Fibroblast of lung (primary cell): Measurements from ENCODE around the gene SOX12. TPM values are rescaled to one million over a fixed set of nuclear protein-coding genes. Genes with fewer than 3 reads are reported as not detected.

Experiments
- DNase-seq, 2 donors: peaks; one replicate each; pipeline versions ENCODE4 v3.0.0 to v3.0.0-alpha.2; 2010; ENCODE audit warnings: low read depth in 2 of 2
- H2AFZ ChIP-seq: 2 replicates; pipeline ENCODE4 v1.5.1; 2012; ENCODE audit warnings: low read length, control low read depth, inconsistent platforms
- H3K27ac ChIP-seq: 2 replicates; pipeline ENCODE4 v1.5.1; 2011; ENCODE audit warnings: low read length, control low read depth; ENCODE audit not compliant: insufficient read depth
- H3K27me3 ChIP-seq: 2 replicates; pipeline ENCODE4 v1.5.1; 2011; ENCODE audit warnings: mild to moderate bottlenecking, low read length; ENCODE audit not compliant: control insufficient read depth, insufficient read depth
- H3K36me3 ChIP-seq: 2 replicates; pipeline ENCODE4 v1.5.1; 2011; ENCODE audit warnings: low read length; ENCODE audit not compliant: control insufficient read depth, insufficient read depth
- H3K4me1 ChIP-seq: 2 replicates; pipeline ENCODE4 v1.5.1; 2011; ENCODE audit warnings: low read length; ENCODE audit not compliant: control insufficient read depth, insufficient read depth; ENCODE audit errors: extremely low read depth
- H3K4me2 ChIP-seq: 2 replicates; pipeline ENCODE4 v1.5.1; 2011; ENCODE audit warnings: low read length, control low read depth; ENCODE audit not compliant: insufficient read depth; ENCODE audit errors: extremely low read depth
- H3K4me3 ChIP-seq, 4 experiments: fragments of 200-600 bp in 1 of 4; sonication (generic) in 1 of 4; replicated peaks in 1 of 4; 2 replicates each; pipeline ENCODE4 v1.5.1; 2011 to 2016; ENCODE audit warnings: low read length in 4 of 4, low read depth in 3 of 4, mild to moderate bottlenecking in 3 of 4, control low read depth in 2 of 4, inconsistent platforms in 1 of 4, mixed read lengths in 1 of 4; ENCODE audit not compliant: insufficient read depth in 1 of 4; ENCODE audit errors: control extremely low read depth in 1 of 4
- H3K79me2 ChIP-seq: 2 replicates; pipeline ENCODE4 v1.5.1; 2012; ENCODE audit warnings: mild to moderate bottlenecking, low read length, inconsistent platforms; ENCODE audit not compliant: control insufficient read depth, insufficient read depth
- H3K9ac ChIP-seq: 2 replicates; pipeline ENCODE4 v1.5.1; 2011; ENCODE audit warnings: mild to moderate bottlenecking, low read length, control low read depth; ENCODE audit not compliant: insufficient read depth
- H3K9me3 ChIP-seq: 2 replicates; pipeline ENCODE4 v1.5.1; 2012; ENCODE audit warnings: low read depth, low read length; ENCODE audit not compliant: control insufficient read depth, insufficient read depth
- H4K20me1 ChIP-seq: 2 replicates; pipeline ENCODE4 v1.5.1; 2011; ENCODE audit warnings: low read length; ENCODE audit not compliant: control insufficient read depth, insufficient read depth; ENCODE audit errors: extremely low read depth
- EZH2 ChIP-seq: IDR thresholded peaks from 2 replicates; pipeline ENCODE4 v1.5.1; 2012; ENCODE audit warnings: low read length, control low read depth, mild to moderate bottlenecking; ENCODE audit errors: missing control alignments
- polyA plus RNA-seq, 2 donors: library from polyadenylated mRNA; depleted of rRNA in 1 of 2; stranded (reverse) in 1 of 2; unstranded in 1 of 2; fragments of >200 nt; gene quantifications; 2 replicates each; pipeline ENCODE4 v1.2.1, GENCODE V29; 2011 to 2012; ENCODE audit warnings: missing spikeins in 1 of 2
- total RNA-seq: library from RNA; depleted of rRNA; stranded (reverse); fragments of >200 nt; gene quantifications from 2 replicates; pipeline ENCODE4 v1.2.1, GENCODE V29; 2014
- TF ChIP-seq, protein P1 (sequence below), 2 donors: IDR thresholded peaks in 1 of 2; conservative IDR thresholded peaks in 1 of 2; 1 replicate in 1 of 2; 2 replicates in 1 of 2; pipeline ENCODE4 v1.5.1; 2011 to 2012; ENCODE audit warnings: low read length in 2 of 2, control low read depth in 1 of 2, inconsistent platforms in 1 of 2, low read depth in 1 of 2, mild to moderate bottlenecking in 1 of 2

SOX12 gene
- total and polyA plus RNA-seq, 2 donors (not counting 1 experiment from before 2014, with no cell fraction given) = 4.0 to 7.3 TPM

- H3K36me3 ChIP-seq = no peaks in the 10 kb centered on the region
- H3K9ac ChIP-seq = no peak overlapping the region
- H3K79me2 ChIP-seq = no peaks in the 10 kb centered on the region
- TF ChIP-seq, protein P1, sequence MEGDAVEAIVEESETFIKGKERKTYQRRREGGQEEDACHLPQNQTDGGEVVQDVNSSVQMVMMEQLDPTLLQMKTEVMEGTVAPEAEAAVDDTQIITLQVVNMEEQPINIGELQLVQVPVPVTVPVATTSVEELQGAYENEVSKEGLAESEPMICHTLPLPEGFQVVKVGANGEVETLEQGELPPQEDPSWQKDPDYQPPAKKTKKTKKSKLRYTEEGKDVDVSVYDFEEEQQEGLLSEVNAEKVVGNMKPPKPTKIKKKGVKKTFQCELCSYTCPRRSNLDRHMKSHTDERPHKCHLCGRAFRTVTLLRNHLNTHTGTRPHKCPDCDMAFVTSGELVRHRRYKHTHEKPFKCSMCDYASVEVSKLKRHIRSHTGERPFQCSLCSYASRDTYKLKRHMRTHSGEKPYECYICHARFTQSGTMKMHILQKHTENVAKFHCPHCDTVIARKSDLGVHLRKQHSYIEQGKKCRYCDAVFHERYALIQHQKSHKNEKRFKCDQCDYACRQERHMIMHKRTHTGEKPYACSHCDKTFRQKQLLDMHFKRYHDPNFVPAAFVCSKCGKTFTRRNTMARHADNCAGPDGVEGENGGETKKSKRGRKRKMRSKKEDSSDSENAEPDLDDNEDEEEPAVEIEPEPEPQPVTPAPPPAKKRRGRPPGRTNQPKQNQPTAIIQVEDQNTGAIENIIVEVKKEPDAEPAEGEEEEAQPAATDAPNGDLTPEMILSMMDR (conservative IDR thresholded peaks at IDR 0.05 in 1 of 2, IDR thresholded peaks at IDR 0.05 in 1 of 2; ENCODE audit: low read depth in 1 of 2, low read length in 2 of 2) = no peak
- no peak for TF ChIP-seq EZH2
- no peak overlapping the region for H3K4me3 ChIP-seq
- no peaks in the 10 kb centered on the region for H3K27me3 ChIP-seq
- H3K27ac ChIP-seq = no peak overlapping the region
- no peaks in the 10 kb centered on the region for H3K9me3 ChIP-seq
- peaks cover 3% of the 10 kb centered on the region for H3K4me1 ChIP-seq
- H2AFZ ChIP-seq = no peak overlapping the region
- no peak overlapping the region for H3K4me2 ChIP-seq
- peak; percentile 87 to 88 for DNase-seq
- no peaks in the 10 kb centered on the region for H4K20me1 ChIP-seq
Observed at GRCh38 chr20:341682-342081, 16.3 kb downstream of the SOX12 start.

DNA sequence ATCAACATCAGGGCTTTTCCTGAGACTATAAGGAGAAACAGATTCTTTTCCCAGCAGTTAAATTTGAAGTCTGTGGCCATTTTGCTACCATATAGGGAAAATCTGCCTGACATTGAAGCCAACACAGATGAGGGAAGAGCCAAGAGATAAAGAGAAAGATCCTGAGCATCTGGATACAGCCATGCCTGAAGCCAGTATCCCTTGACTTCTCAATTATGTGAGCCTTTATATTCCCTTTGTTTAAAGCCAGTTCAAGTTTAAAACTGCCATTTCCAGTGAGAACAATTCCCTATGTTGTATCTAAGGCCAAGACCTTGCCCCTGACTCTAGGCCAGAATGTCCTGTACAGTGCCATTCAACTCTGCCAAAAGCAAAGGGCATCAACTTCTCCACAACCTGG, 17.8 kb downstream of the SOX12 start:
- H3K27me3 ChIP-seq = no peaks in the 10 kb centered on the region
- no peak overlapping the region for H2AFZ ChIP-seq
- DNase-seq = no peak
- no peak overlapping the region for H3K4me3 ChIP-seq
- no peaks in the 10 kb centered on the region for H3K79me2 ChIP-seq
- no peak overlapping the region for H3K27ac ChIP-seq
- no peak overlapping the region for H3K4me2 ChIP-seq
- no peak overlapping the region for H3K9ac ChIP-seq
- no peak for TF ChIP-seq EZH2
- TF ChIP-seq, protein P1 (conservative IDR thresholded peaks at IDR 0.05 in 1 of 2, IDR thresholded peaks at IDR 0.05 in 1 of 2; ENCODE audit: low read depth in 1 of 2, low read length in 2 of 2) = no peak
- no peaks in the 10 kb centered on the region for H3K36me3 ChIP-seq
- peaks cover 3% of the 10 kb centered on the region for H3K4me1 ChIP-seq
- no peaks in the 10 kb centered on the region for H4K20me1 ChIP-seq
- H3K9me3 ChIP-seq = no peaks in the 10 kb centered on the region

DNA sequence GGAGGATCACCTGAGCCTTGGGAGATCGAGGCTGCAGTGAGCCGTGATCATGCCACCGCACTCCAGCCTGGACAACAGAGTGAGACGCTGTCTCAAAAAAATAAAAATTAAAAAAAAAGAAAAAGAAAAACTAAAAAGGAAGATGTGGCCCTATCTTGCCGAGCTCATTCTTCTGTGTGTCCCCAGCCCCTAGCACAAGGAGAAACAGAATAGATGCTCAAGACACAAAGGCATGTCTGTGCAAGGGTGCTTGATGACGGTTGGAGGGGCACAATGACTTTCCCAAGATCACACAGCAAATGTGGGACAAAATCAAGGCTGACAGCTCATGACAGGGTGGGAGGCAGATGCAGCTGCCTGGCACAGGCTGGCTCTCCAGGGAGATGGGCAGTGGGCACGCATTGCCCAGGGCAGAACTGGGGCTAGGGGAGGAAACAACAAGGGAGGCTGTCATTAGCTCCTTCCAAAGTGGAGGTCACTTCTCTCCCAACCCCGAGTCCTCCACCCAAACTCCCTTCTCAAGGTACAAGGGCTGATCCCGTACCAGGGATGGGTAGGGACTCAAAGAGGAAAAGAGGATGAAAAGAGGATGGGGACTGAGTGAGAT, 20.8 kb downstream of the SOX12 start:
- Histone ChIP-seq H3K27ac (peak overlapping the region; percentile 95), H3K9ac (peak overlapping the region; percentile 78), H3K9me3 (no peaks in the 10 kb centered on the region), H3K27me3 (no peaks in the 10 kb centered on the region), H3K4me2 (peak overlapping the region; percentile 98), H4K20me1 (no peaks in the 10 kb centered on the region), H3K4me3 (peak overlapping the region; percentile 59 to 89 (median 72)), H3K4me1 (peaks cover 7% of the 10 kb centered on the region), H3K79me2 (peaks cover 8% of the 10 kb centered on the region), H2AFZ (peak overlapping the region; percentile 68), H3K36me3 (peaks cover 10% of the 10 kb centered on the region)
- DNase-seq = no peak
- TF ChIP-seq EZH2 = no peak
- TF ChIP-seq, protein P1 (conservative IDR thresholded peaks at IDR 0.05 in 1 of 2, IDR thresholded peaks at IDR 0.05 in 1 of 2; ENCODE audit: low read depth in 1 of 2, low read length in 2 of 2) = no peak
